Measurements from ENCODE around the gene POU6F2.

GRCh38 chr7:39212876-39213275, 235.2 kb downstream of the POU6F2 start:
- TF ChIP-seq EZH2 (IDR thresholded peaks at IDR 0.05; ENCODE audit: low read depth, unreplicated experiment) (no peak), CTCF (conservative IDR thresholded peaks at IDR 0.05; ENCODE audit: low read depth in 2 of 2) (no peak), POLR2AphosphoS5 (IDR thresholded peaks at IDR 0.05; ENCODE audit: low read depth) (no peak), EZH2phosphoT487 (IDR thresholded peaks at IDR 0.05; ENCODE audit: unreplicated experiment) (no peak), CREB1 (CRISPR knock-in tag; IDR thresholded peaks at IDR 0.05; ENCODE audit: low read depth) (no peak), NANOG (IDR thresholded peaks at IDR 0.05; ENCODE audit: borderline replicate concordance) (no peak), STAT1 (IDR thresholded peaks at IDR 0.05; ENCODE audit: unreplicated experiment) (no peak)
- TF ChIP-seq, protein P1, sequence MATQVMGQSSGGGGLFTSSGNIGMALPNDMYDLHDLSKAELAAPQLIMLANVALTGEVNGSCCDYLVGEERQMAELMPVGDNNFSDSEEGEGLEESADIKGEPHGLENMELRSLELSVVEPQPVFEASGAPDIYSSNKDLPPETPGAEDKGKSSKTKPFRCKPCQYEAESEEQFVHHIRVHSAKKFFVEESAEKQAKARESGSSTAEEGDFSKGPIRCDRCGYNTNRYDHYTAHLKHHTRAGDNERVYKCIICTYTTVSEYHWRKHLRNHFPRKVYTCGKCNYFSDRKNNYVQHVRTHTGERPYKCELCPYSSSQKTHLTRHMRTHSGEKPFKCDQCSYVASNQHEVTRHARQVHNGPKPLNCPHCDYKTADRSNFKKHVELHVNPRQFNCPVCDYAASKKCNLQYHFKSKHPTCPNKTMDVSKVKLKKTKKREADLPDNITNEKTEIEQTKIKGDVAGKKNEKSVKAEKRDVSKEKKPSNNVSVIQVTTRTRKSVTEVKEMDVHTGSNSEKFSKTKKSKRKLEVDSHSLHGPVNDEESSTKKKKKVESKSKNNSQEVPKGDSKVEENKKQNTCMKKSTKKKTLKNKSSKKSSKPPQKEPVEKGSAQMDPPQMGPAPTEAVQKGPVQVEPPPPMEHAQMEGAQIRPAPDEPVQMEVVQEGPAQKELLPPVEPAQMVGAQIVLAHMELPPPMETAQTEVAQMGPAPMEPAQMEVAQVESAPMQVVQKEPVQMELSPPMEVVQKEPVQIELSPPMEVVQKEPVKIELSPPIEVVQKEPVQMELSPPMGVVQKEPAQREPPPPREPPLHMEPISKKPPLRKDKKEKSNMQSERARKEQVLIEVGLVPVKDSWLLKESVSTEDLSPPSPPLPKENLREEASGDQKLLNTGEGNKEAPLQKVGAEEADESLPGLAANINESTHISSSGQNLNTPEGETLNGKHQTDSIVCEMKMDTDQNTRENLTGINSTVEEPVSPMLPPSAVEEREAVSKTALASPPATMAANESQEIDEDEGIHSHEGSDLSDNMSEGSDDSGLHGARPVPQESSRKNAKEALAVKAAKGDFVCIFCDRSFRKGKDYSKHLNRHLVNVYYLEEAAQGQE (IDR thresholded peaks at IDR 0.05; ENCODE audit: unreplicated experiment), result no peak

Data from GM23338 (cell line).